HG03060 (cell line): Measurements from ENCODE around the gene KRTAP2-4.
"Not testable (repeated sequence)": the region's sequence is repeated elsewhere in the genome, so short reads cannot be mapped to it uniquely, and the experiment has no call there.

Experiments
- ATAC-seq: cut with Tn5 transposase; IDR thresholded peaks from one replicate; pipeline ENCODE4 v1.9.1; 2021; ENCODE audit warnings: low read depth, moderate number of reproducible peaks; ENCODE audit not compliant: unreplicated experiment

Gene KRTAP2-4

DNA sequence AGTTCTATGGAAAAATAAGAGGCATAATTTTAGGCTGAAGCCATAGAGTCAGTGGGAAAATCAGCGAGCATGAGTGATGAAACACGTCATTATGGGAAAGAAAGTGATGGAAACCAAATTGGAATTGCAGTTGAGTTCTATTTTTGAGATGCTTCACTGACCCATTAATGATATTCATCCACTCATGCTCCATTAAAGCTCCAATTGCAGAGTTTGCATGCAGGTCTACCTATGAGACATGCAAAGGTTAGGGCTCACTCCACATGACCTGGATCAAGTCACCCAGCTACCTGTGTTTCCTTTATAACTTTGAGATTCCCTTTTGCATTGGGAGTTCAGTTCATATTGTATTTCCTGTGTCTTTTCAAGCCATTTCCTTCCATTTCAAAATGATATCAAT, 8.0 kb upstream of the KRTAP2-4 start:
- no peak for ATAC-seq

DNA sequence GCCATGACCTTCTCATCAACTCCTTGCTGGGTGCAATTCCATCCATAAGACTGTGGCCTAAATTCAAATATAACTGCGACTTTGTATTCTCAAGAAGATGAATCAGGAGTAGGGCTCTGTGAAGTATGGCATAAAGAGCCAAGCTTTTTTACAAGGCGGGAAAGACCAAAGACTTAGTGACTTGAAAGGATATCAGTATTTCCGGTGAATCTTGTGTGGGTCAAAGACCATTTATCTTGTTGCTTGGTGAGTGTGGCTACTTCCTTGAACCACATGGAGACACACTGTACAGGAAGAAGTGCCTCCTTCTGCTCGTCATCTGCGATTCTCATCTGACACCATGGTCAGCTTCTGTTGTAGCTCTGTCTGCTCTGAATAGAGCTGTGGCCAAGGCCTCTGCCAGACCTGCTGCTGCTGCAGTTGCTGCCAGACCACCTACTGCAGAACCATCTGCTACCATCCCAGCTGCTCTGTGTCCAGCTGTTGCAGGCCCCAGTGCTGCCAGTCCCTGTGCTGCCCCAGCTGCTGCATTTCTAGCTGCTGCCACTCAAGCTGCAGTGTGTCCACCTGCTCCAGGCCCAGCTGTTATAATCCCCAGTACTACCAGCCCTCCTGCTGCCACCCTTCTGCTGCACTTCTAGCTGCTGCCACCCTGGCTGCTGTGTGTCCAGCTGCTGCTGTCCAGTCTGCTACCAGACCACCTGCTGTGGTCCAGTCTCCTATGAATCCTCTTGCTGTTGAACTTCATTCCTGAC, 6.1 kb upstream of the KRTAP2-4 start:
- no peak for ATAC-seq

DNA sequence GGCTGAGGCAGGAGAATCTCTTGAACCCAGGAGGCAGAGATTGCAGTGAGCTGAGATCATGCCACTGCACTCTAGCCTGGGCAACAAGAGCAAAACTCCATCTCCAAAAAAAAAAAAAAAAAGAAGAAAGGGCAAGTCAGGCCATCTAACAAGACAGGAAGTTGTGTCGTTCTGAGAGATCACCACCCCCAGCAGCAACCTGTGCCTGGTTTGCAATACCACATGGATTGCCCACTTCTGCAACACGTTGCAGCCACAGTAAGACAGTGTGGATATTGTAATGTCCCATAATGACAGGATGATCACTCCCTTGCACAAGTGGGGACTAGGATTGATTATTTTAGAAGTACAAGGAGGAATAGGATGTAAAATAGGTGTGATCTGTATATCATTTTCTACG, 3.4 kb upstream of the KRTAP2-4 start:
- ATAC-seq = no peak

DNA sequence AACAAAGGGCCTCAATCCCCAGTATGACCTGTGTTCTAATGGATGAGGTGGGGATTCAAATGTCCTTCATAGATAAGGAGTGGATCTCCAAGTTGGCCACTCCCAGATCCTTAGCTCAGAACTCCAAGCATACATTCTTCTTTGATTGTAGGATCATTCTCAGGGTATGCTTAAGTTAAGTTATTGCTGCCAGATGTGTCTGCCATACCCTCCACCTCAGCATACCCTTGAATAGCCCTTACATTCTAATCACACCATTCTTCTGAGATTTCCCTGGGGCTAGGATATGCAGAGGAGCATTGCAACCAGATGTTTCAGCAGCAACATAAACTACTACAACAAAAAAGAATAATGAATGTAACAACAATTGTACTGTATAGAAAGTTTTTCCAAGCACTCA, 1.6 kb upstream of the KRTAP2-4 start:
- no peak for ATAC-seq

DNA sequence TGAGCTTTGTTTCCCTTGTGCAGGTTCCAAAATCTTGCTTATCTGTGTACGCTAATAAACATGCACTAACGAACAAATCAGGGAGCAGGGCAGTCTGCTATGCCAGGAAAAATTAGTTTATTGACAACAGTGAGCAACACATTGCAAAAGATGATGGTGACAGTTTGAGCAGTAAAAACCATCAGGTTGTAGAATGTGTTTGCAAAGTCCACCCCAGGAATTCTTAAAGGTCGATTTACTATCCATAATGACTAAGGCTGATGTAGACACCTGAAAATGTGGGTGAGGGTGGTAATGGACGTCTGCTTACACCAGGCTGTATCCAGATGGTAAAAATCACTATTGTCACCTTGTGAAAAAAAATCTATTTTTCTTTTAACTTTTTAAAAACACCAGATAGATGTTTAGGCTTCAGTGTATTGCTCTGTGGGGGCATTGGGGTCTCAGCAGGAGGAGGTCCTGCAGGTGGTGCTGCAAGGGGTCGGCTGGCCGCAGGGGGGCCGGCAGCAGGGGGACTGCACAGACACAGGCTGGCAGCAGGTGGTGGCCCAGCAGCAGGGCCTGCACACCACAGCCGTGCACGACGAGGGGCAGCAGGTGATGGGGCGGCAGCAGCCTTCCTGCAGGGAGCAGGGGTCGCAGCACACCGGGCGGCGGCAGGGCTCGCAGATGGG, 526 bp downstream of the KRTAP2-4 start:
- not testable (repeated sequence) for ATAC-seq

DNA sequence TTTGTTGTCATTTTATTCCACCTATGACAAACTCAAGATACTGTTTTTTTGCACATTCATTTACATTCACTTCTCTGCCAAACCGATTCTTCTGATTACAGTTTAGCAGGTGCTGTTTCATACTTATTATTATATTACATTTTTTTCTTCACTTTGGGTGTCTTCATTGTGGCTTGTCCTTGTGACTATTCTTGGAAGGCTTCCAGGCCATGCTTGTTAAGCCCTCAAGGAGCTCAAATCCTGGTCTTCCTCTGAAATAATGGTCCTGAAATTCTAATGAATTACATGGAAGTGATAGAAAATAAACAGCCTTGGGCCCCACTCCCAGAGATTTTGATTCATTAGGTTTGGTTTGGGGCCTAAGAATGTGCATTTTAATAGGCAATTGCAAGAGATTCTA, 1.4 kb downstream of the KRTAP2-4 start:
- ATAC-seq = no peak

DNA sequence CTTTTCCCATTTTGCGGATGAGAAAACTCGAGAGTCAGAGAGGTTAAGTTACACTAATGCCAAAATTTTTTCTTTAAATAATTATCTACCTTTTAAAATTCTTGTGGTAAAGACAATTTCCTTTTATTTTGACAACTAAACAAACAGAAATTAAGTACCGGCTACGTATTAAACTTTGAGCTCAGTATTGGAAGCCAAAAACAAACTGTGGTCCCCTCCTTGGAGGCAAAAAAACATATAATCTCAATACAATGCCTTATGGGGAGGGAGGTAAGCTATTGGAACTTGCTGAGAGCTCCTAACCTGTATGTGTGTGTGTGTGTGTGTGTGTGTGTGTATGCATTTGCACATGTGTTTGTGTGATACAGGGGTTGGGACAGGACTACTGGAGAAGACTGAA, 2.2 kb downstream of the KRTAP2-4 start:
- no peak for ATAC-seq

DNA sequence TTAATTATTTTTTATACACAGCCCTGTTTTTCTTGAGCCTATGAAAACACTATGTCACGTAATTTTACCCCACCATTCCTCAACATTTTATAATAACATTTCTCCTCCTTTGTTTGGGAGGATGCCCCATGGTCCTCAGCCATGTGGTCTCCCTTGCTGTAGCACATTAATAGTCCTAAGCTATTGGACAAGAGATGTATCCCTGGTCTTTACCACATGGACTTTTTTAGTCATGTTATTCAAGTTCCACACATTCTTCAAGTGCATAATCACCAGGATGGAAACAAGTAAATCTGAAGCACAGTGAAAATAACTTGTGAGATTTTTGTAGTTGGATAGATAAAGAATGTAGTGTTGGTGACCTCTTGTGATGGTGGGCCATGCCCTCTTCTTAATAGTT, 3.7 kb downstream of the KRTAP2-4 start:
- no peak for ATAC-seq

DNA sequence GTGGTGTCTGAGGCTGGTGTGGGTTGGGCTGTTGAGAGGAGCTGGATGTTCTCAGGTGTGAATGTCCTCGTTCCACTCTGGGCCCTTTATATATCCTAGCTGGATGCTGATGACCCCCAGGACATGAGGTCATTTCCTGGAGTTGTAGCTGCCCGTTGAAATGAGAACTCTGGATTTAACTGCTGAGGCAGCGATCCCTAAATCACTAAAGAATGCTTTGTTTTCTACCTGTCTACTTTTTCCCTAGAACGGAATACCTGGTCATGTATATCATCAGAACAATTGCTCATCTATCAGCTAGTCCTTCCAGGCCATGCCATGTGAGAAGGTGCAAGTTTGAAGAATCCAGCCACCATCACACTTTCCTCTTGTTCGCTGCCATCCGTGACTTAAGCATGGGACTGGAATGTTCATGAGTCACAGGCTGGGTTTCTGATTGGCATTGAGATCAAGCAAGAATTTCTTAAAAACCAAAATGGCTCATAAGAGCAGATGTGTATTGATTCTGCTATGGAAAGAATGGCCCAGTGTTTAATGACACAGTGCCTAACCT, 5.6 kb downstream of the KRTAP2-4 start, which contains the start of gene KRTAP2-3:
Gene KRTAP2-3, minus strand, starts transcription at position 63 of the 553 bp plus-strand sequence. CDS start 64 bp downstream, outside the sequence.
- ATAC-seq = no peak

DNA sequence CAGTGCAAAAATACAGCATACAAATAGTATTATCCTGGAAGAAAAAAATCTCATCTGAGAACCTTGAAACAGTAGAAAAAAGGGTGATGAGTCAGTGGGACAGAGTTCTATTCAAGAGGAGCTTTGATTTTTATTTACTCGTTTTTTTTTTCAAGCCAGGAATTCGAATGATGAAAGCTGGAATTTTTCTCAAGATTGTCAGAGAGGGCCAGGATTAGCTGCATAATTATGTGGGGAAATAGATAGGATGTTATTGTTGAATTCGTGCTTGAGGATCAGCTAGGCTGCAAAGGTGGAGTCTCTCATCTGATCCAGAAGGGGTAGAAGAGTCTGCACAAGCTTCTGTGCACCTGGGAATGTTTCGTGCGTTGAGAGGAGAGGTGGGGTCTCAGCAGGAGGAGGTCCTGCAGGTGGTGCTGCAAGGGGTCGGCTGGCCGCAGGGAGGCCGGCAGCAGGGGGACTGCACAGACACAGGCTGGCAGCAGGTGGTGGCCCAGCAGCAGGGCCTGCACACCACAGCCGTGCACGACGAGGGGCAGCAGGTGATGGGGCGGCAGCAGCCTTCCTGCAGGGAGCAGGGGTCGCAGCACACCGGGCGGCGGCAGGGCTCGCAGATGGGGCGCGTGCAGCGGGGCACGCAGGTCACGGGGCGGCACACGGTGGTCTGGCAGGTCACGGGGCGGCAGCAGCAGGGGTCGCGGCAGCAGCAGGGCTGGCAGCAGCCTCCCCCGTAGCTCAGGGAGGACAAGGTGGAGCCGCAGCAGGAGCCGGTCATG, 6.2 kb downstream of the KRTAP2-4 start:
- not testable (repeated sequence) for ATAC-seq

DNA sequence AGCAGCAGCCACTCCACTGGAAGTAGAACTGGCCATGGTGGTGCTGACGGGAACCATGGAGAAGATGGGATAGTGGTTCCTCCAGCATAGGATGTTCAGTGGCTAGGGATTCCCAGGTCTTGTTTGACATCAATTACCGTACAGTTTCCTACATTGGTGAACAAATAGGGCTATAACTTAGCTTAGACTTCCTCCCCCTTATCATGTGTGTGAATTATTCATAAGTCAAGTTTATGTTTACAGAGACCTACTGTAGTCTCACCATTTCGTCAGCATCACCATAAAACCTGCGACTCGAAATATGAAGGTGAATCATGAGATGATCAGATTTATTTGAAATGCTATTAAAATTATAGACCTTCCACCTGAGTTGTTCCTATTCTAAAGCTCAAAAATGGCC, 6.9 kb downstream of the KRTAP2-4 start:
- no peak for ATAC-seq

DNA sequence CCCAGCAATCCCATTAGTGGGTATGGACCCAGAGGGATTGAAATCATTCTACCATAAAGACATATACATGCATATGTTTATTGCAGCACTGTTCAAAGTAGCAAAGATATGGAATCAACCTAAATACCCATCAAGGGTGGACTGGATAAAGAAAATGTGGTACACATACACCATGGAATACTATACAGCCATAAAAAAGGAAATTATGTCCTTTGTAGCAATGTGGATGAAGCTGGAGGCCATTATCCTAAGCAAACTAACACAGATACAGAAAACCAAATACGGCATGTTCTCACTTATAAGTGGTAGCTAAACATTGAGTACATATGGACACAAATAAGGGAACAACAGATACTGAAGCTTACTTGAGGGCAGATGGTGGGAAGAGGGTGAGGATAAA, 8.1 kb downstream of the KRTAP2-4 start:
- ATAC-seq = no peak

DNA sequence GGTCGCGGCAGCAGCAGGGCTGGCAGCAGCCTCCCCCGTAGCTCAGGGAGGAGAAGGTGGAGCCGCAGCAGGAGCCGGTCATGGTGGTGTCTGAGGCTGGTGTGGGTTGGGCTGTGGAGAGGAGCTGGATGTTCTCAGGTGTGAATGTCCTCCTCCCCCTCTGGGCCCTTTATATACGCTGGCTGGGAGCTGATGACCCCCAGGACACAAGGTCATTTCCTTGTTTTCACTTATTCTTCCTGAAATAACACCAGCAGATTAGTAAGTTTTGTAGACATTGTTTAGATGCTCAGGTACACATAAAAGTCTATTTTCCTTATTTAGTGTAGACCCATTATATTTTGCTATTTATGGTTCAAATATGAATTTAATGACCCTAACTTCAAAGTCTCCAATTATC, 10.5 kb downstream of the KRTAP2-4 start, which contains the start of gene KRTAP2-2:
Gene KRTAP2-2, minus strand, starts transcription at position 101 of the 400 bp plus-strand sequence. Its CDS starts 19 bp downstream, at position 82.
- ATAC-seq = not testable (repeated sequence)

DNA sequence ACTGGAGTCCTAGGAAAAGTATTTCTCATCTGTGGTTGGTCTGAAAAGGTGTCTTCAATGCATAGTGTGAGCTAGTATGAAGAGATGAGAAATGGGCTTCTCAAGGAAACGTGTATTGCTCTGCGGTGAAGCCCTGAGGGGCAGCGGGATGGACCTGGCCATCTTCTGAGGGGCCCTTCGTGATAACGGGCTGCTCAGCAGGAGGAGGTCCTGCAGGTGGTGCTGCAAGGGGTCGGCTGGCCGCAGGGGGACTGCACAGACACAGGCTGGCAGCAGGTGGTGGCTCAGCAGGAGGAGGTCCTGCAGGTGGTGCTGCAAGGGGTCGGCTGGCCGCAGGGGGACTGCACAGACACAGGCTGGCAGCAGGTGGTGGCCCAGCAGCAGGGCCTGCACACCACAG, 11.1 kb downstream of the KRTAP2-4 start:
- ATAC-seq = not testable (repeated sequence)

DNA sequence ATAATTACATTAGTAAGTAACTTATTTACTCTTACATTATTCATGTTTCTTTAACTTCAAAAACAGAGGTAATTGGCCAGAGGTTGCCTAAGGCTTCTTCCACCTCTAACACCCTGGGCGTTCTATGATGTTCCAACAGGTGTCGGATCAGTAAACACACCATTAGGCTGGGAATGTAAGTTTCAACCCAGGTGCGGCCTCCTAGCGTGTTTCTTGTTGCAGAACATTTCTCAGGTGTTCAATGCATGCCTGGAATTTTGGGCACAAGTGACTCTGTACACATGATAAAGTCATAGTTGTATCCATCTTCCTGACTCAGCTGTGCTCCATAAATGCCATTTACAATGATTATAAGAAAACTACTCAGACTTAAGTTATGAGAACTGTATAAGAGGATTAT, 11.7 kb downstream of the KRTAP2-4 start:
- no peak for ATAC-seq

DNA sequence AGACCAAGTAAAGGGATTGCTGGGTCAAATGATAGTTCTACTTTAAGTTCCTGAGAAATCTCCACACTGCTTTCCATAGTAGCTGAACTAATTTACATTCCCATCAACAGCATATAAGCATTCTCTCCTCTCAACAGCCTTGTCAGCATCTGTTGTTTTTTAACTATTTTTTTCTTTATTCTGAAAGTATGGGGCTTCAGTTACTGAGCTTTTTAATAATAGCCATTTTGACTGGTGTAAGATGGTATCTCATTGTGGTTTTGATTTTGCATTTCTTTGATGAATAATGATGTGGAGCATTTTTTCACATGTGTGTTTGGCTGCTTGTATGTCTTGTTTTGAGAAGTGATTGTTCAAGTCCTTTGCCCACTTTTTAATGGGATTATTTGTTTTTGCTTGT, 13.1 kb downstream of the KRTAP2-4 start:
- ATAC-seq = no peak

DNA sequence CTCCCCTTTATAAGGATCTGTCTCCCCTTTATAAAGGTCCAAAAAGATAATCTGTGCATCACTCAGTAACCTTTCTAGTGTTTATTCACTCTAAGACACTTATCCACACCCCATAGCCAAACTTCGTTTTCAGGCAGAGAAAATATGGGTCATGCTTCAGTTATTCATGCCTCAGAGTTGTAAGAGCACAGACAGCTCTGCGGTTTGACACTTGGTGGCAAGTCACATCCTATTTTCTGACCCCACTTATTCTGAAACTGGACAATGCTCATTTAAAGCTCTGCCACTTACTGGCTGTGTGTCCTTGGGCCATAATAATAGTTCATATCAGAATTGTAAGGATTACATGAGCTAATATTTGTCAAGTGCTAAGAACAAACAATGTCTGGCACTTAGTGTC, 16.6 kb downstream of the KRTAP2-4 start:
- ATAC-seq = no peak

DNA sequence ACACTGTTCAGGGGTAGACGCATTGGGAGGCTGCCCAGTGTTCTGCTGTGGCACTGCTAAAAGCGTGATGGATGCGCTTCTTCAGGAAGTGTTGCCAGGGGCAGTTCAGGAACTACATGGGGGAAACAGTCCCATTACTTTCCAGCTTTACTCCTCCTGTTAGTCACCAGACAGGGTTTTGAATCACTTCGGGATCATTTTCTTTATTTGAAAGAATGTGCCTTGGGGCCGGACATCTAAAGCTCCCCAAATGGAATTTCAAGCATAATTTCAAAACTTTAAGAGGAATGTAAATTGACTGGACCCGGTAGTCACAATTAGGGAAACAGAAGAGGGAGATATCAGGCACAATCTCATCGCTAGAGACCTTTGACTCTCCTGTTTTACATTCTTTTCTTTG, 17.2 kb downstream of the KRTAP2-4 start:
- no peak for ATAC-seq

DNA sequence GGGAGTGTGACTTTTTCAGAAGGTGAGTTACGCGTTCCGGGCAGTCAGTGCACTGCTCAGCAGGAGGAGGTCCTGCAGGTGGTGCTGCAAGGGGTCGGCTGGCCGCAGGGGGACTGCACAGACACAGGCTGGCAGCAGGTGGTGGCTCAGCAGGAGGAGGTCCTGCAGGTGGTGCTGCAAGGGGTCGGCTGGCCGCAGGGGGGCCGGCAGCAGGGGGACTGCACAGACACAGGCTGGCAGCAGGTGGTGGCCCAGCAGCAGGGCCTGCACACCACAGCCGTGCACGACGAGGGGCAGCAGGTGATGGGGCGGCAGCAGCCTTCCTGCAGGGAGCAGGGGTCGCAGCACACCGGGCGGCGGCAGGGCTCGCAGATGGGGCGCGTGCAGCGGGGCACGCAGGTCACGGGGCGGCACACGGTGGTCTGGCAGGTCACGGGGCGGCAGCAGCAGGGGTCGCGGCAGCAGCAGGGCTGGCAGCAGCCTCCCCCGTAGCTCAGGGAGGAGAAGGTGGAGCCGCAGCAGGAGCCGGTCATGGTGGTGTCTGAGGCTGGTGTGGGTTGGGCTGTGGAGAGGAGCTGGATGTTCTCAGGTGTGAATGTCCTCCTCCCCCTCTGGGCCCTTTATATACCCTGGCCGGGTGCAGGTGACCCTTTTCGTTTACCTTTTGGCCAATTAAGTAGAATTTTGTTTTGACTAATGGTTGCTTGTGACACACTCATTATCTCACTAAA, 18.8 kb downstream of the KRTAP2-4 start, which contains the start of gene KRTAP2-1:
Gene KRTAP2-1, minus strand, starts transcription at position 582 of the 731 bp plus-strand sequence. Its CDS starts 49 bp downstream, at position 533.
- not testable (repeated sequence) for ATAC-seq

DNA sequence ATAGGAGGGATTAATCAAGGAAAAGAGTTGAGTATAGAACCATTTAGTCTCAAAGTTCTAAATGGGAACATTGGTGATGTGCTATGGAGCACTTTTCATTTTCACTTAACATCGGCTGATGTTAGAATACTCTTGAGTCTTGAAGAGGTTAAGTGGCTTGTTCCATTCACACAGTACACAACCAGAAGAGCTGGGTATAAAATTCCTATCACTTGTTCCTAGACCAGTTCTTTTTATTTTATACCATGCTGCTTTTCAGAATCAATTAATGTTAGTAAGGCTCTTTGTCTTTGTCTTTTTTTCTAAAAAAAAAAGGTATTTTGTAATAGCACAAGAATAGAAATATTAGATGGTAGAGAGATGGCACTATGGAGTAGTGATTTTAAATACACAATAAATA, 22.7 kb downstream of the KRTAP2-4 start:
- ATAC-seq = no peak
